Astrocyte (in vitro differentiated cells and primary cell): ENCODE data around the gene UPK2. TPM values are rescaled to one million over a fixed set of nuclear protein-coding genes. Genes with fewer than 3 reads are reported as not detected.

ENCODE experiments used
- DNase-seq: peaks from one replicate; pipeline ENCODE4 v3.0.0-alpha.2; 2010; ENCODE audit warnings: low read depth
- FAIRE-seq: peaks from 2 replicates; lab custom pipeline; 2011; peaks lifted over from hg19 to GRCh38; lab: Jason Lieb, UNC
- H2AFZ ChIP-seq: 2 replicates; pipeline ENCODE4 v1.6.0; 2012; ENCODE audit warnings: low read depth, low read length, inconsistent platforms
- H3K27ac ChIP-seq: 2 replicates; pipeline ENCODE4 v1.5.1; 2011; ENCODE audit warnings: low read depth, low read length, inconsistent platforms
- H3K27me3 ChIP-seq: 2 replicates; pipeline ENCODE4 v1.6.0; 2011; ENCODE audit warnings: low read length, inconsistent platforms; ENCODE audit not compliant: insufficient read depth
- H3K36me3 ChIP-seq: 2 replicates; pipeline ENCODE4 v1.5.1; 2011; ENCODE audit warnings: low read length, inconsistent platforms; ENCODE audit not compliant: insufficient read depth
- H3K4me1 ChIP-seq: 2 replicates; pipeline ENCODE4 v1.5.1; 2011; ENCODE audit warnings: low read length, inconsistent platforms; ENCODE audit not compliant: insufficient read depth
- H3K4me2 ChIP-seq: 2 replicates; pipeline ENCODE4 v1.6.0; 2012; ENCODE audit warnings: low read length, inconsistent platforms
- H3K4me3 ChIP-seq: 2 replicates; pipeline ENCODE4 v1.5.1; 2011; ENCODE audit warnings: low read depth, mild to moderate bottlenecking, low read length, inconsistent platforms; ENCODE audit not compliant: insufficient read depth
- H3K79me2 ChIP-seq: 2 replicates; pipeline ENCODE4 v1.6.0; 2012; ENCODE audit warnings: mild to moderate bottlenecking, low read length, inconsistent platforms; ENCODE audit not compliant: insufficient read depth
- H3K9ac ChIP-seq: 2 replicates; pipeline ENCODE4 v1.6.0; 2012; ENCODE audit warnings: mild to moderate bottlenecking, low read length, inconsistent platforms
- H3K9me3 ChIP-seq: 2 replicates; pipeline ENCODE4 v1.5.1; 2012; ENCODE audit warnings: low read depth, mild to moderate bottlenecking, low read length, inconsistent platforms; ENCODE audit not compliant: insufficient read depth
- H4K20me1 ChIP-seq: 2 replicates; pipeline ENCODE4 v1.6.0; 2012; ENCODE audit warnings: low read length, inconsistent platforms; ENCODE audit not compliant: insufficient read depth
- H3K27ac Mint-ChIP-seq: one replicate; pipeline ENCODE4 v1.8.0; 2021; ENCODE audit warnings: mild to moderate bottlenecking, mixed read lengths; ENCODE audit not compliant: unreplicated experiment
- H3K27me3 Mint-ChIP-seq: one replicate; pipeline ENCODE4 v1.8.0; 2021; ENCODE audit warnings: low read depth, mixed read lengths; ENCODE audit not compliant: unreplicated experiment
- H3K36me3 Mint-ChIP-seq: one replicate; pipeline ENCODE4 v1.8.0; 2021; ENCODE audit warnings: low read depth, mixed read lengths; ENCODE audit not compliant: unreplicated experiment
- H3K4me1 Mint-ChIP-seq: one replicate; pipeline ENCODE4 v1.8.0; 2021; ENCODE audit warnings: low read depth, mixed read lengths; ENCODE audit not compliant: unreplicated experiment
- H3K4me3 Mint-ChIP-seq: one replicate; pipeline ENCODE4 v1.8.0; 2021; ENCODE audit warnings: mild to moderate bottlenecking, moderate library complexity, mixed read lengths; ENCODE audit not compliant: unreplicated experiment
- H3K9me3 Mint-ChIP-seq: one replicate; pipeline ENCODE4 v1.8.0; 2021; ENCODE audit warnings: mild to moderate bottlenecking, mixed read lengths; ENCODE audit not compliant: unreplicated experiment
- EZH2 ChIP-seq: IDR thresholded peaks from 2 replicates; pipeline ENCODE4 v1.6.1; 2012; ENCODE audit warnings: mild to moderate bottlenecking, low read length, inconsistent platforms; ENCODE audit not compliant: insufficient read depth
- total RNA-seq: library from RNA; stranded (reverse); gene quantifications from 2 replicates; pipeline ENCODE4 v1.2.1, GENCODE V29; 2021
- TF ChIP-seq, protein P1 (sequence below): IDR thresholded peaks from 2 replicates; pipeline ENCODE4 v1.5.1; 2011; ENCODE audit warnings: low read depth, mild to moderate bottlenecking, inconsistent platforms, low read length, moderate library complexity; ENCODE audit not compliant: insufficient read depth

The UPK2 gene
- total RNA-seq, 1 donor from 2014 or later = not detected

DNA sequence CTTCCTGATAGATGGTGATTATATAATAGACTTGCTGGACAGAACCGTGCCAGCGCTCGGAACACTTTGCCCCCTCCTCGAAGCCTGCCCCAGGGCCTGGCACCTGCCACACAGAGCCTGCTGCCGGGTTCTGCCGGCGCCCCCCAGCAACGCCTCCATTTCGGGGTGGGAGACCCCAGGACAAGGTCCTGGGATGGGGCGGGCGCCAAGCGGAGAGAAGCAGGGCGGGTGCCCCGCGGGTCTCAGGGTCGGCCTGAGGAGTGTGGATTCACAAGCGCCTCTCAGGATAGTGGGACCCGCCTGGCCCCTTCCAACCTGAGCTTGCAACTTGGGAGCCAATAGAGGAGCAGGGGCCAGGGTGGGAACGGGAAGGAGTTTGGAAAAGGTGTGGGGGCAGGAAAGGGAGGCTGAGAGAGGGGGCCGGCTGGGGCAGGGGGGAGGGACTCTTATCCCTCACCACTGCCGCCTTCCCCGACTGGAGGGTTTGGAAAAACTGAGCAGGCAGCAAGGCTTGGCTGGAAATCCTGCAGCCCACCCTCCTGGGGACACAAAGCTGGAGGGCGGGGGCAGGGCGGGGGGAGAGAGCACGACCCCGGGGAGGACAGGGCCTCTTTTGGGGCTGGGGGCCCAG is 27.1 kb upstream of the UPK2 start:
- Mint-ChIP-seq H3K9me3 (no peaks in the 10 kb centered on the region), H3K4me1 (peaks cover 18% of the 10 kb centered on the region), H3K27me3 (no peaks in the 10 kb centered on the region), H3K36me3 (no peaks in the 10 kb centered on the region), H3K27ac (no peak overlapping the region), H3K4me3 (peak overlapping the region; percentile 94)
- H2AFZ ChIP-seq = peak overlapping the region; percentile 62
- FAIRE-seq (no peak), DNase-seq (peak; percentile 45)
- H3K27me3 ChIP-seq = no peaks in the 10 kb centered on the region
- peaks cover 20% of the 10 kb centered on the region for H3K4me1 ChIP-seq
- H3K79me2 ChIP-seq = peaks cover 16% of the 10 kb centered on the region
- TF ChIP-seq, protein P1, sequence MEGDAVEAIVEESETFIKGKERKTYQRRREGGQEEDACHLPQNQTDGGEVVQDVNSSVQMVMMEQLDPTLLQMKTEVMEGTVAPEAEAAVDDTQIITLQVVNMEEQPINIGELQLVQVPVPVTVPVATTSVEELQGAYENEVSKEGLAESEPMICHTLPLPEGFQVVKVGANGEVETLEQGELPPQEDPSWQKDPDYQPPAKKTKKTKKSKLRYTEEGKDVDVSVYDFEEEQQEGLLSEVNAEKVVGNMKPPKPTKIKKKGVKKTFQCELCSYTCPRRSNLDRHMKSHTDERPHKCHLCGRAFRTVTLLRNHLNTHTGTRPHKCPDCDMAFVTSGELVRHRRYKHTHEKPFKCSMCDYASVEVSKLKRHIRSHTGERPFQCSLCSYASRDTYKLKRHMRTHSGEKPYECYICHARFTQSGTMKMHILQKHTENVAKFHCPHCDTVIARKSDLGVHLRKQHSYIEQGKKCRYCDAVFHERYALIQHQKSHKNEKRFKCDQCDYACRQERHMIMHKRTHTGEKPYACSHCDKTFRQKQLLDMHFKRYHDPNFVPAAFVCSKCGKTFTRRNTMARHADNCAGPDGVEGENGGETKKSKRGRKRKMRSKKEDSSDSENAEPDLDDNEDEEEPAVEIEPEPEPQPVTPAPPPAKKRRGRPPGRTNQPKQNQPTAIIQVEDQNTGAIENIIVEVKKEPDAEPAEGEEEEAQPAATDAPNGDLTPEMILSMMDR = no peak
- H4K20me1 ChIP-seq = peaks cover 12% of the 10 kb centered on the region
- H3K4me3 ChIP-seq = peak overlapping the region; percentile 69
- H3K4me2 ChIP-seq = peak overlapping the region; percentile 93
- no peaks in the 10 kb centered on the region for H3K36me3 ChIP-seq
- H3K9ac ChIP-seq = peak overlapping the region; percentile 72
- H3K9me3 ChIP-seq = no peaks in the 10 kb centered on the region
- H3K27ac ChIP-seq = peak overlapping the region; percentile 71

DNA sequence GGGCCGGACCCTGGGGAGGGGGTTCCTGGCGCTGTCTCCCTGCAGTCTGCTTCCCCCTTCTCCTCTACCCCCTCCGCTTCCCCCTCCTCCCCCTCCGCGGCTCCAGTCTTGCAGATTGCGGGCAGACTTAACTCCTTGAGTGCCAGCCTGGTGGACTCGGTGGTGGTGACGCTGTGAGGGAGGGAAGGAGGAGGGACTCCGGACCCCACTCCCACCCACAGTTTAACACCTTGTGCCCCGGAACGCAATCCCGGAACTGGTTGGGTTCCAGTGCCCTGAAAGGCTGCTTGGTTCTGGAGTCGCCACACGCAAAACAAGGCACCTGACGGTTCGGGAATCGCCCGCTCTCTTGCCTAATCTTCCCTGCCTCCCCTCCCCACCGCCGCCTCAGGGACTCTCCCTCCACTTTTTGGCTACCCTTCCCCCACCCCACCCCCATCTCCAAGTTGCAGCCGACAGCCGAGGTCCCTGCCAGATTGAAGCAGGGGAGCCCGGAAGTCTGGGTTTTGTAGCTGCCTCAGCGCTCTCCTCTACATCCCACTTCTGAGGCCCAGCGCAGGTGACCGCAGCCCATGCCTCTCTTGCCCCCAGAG is 26.5 kb upstream of the UPK2 start:
- Histone ChIP-seq H3K36me3 (no peaks in the 10 kb centered on the region), H3K9me3 (no peaks in the 10 kb centered on the region), H3K4me2 (peak overlapping the region; percentile 93), H3K9ac (peak overlapping the region; percentile 72), H3K27ac (peak overlapping the region; percentile 11), H3K27me3 (no peaks in the 10 kb centered on the region), H4K20me1 (peaks cover 6% of the 10 kb centered on the region), H2AFZ (peak overlapping the region; percentile 59), H3K79me2 (peaks cover 10% of the 10 kb centered on the region), H3K4me3 (peak overlapping the region; percentile 63), H3K4me1 (peaks cover 20% of the 10 kb centered on the region)
- no peaks in the 10 kb centered on the region for H3K27me3 Mint-ChIP-seq
- H3K4me3 Mint-ChIP-seq = peak overlapping the region; percentile 84
- FAIRE-seq = no peak
- H3K4me1 Mint-ChIP-seq = peaks cover 18% of the 10 kb centered on the region
- DNase-seq = peak; percentile 87
- no peaks in the 10 kb centered on the region for H3K9me3 Mint-ChIP-seq
- TF ChIP-seq, protein P1 = no peak
- no peak for TF ChIP-seq EZH2
- peak overlapping the region; percentile 91 for H3K27ac Mint-ChIP-seq
- no peaks in the 10 kb centered on the region for H3K36me3 Mint-ChIP-seq
